B cell (primary cell): ENCODE data around the gene CYTH2.

Source experiments
- EZH2 ChIP-seq: IDR thresholded peaks from 2 replicates; pipeline ENCODE4 v1.6.1; 2012; ENCODE audit warnings: borderline replicate concordance, low read depth, mild to moderate bottlenecking, moderate library complexity, low read length; ENCODE audit not compliant: insufficient read depth, poor library complexity, severe bottlenecking
- TF ChIP-seq, protein P1 (sequence below): fragments of 200-600 bp; IDR thresholded peaks from one replicate; pipeline ENCODE4 v1.8.0; 2022; ENCODE audit warnings: antibody characterized with exemption, mild to moderate bottlenecking

DNA sequence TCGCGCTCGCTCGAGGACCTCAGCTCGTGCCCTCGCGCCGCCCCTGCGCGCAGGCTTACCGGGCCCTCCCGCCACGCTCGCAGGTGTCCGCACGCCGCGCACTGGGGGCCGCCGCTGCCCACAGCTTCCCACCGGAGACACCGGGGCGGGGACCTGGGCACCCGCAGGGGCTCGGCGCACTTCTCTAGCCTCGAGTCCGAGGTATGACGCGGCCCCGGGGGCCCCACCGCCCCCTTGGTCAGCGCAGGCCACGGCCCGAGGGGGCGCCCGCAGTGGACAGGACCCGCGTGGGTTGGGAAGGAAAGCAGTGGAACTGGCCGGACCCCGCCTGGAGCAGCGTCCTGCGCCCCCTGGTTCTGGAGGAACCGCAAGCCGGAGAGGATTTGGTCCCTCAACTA lies 25.4 kb upstream of the CYTH2 start:
- TF ChIP-seq EZH2, result peak; percentile 80
- TF ChIP-seq, protein P1, sequence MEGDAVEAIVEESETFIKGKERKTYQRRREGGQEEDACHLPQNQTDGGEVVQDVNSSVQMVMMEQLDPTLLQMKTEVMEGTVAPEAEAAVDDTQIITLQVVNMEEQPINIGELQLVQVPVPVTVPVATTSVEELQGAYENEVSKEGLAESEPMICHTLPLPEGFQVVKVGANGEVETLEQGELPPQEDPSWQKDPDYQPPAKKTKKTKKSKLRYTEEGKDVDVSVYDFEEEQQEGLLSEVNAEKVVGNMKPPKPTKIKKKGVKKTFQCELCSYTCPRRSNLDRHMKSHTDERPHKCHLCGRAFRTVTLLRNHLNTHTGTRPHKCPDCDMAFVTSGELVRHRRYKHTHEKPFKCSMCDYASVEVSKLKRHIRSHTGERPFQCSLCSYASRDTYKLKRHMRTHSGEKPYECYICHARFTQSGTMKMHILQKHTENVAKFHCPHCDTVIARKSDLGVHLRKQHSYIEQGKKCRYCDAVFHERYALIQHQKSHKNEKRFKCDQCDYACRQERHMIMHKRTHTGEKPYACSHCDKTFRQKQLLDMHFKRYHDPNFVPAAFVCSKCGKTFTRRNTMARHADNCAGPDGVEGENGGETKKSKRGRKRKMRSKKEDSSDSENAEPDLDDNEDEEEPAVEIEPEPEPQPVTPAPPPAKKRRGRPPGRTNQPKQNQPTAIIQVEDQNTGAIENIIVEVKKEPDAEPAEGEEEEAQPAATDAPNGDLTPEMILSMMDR, result no peak
